B cell (primary cell): Measurements from ENCODE around the gene MREG.
"Not testable (repeated sequence)": the region's sequence is repeated elsewhere in the genome, so short reads cannot be mapped to it uniquely, and the experiment has no call there.

Experiments
- EZH2 ChIP-seq: IDR thresholded peaks from 2 replicates; pipeline ENCODE4 v1.6.1; 2012; ENCODE audit warnings: borderline replicate concordance, low read depth, mild to moderate bottlenecking, moderate library complexity, low read length; ENCODE audit not compliant: insufficient read depth, poor library complexity, severe bottlenecking
- TF ChIP-seq, protein P1 (sequence below): fragments of 200-600 bp; IDR thresholded peaks from one replicate; pipeline ENCODE4 v1.8.0; 2022; ENCODE audit warnings: antibody characterized with exemption, mild to moderate bottlenecking

DNA sequence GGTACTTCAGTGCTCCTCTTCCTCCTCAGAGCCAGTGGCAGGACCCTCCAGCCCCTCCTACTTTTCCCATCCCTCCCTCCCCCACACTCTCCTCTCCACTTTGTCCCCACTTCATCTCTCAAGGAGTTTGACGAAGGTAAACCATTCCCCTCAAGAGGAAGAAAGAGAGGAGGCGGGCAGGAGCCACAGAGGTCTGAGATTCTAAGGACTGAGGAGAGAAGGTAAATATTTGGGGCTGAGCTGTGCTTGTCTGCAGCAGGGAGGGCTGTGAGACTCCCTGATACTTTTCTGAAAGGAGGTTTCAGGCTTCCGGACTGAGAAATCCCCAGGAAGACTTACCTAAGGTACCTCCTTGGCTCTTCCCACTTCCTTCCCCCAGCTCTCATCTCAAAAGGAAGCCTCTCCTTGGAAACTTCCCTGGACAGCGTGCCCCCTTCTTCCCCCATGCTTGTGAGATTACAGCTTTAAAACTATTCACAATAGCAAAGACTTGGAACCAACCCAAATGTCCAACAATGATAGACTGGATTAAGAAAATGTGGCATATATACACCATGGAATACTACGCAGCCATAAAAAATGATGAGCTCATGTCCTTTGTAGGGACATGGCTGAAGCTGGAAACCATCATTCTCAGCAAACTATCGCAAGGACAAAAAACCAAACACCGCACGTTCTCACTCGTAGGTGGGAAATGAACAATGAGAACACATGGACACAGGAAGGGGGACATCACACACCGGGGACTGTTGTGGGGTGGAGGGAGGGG lies 55.8 kb downstream of the MREG start:
- TF ChIP-seq, protein P1, sequence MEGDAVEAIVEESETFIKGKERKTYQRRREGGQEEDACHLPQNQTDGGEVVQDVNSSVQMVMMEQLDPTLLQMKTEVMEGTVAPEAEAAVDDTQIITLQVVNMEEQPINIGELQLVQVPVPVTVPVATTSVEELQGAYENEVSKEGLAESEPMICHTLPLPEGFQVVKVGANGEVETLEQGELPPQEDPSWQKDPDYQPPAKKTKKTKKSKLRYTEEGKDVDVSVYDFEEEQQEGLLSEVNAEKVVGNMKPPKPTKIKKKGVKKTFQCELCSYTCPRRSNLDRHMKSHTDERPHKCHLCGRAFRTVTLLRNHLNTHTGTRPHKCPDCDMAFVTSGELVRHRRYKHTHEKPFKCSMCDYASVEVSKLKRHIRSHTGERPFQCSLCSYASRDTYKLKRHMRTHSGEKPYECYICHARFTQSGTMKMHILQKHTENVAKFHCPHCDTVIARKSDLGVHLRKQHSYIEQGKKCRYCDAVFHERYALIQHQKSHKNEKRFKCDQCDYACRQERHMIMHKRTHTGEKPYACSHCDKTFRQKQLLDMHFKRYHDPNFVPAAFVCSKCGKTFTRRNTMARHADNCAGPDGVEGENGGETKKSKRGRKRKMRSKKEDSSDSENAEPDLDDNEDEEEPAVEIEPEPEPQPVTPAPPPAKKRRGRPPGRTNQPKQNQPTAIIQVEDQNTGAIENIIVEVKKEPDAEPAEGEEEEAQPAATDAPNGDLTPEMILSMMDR: not testable (repeated sequence)
- TF ChIP-seq EZH2: not testable (repeated sequence)
